SHP77 treated with DMSO at 0.1 percent for 48 hours (cell line): Measurements from ENCODE around the gene MCTP1.
"Not testable (repeated sequence)": the region's sequence is repeated elsewhere in the genome, so short reads cannot be mapped to it uniquely, and the experiment has no call there.

Experiments
- DNase-seq: peaks from one replicate; lab custom pipeline; 2025; lab: John Stamatoyannopoulos, UW

The MCTP1 gene

GRCh38 chr5:94959279-94959678 lies 325.6 kb downstream of the MCTP1 start:
- not testable (repeated sequence) for DNase-seq

- no peak for DNase-seq
Measured at GRCh38 chr5:94945656-94946055, 339.2 kb downstream of the MCTP1 start.

GRCh38 chr5:94944160-94944559 lies 340.7 kb downstream of the MCTP1 start:
- no peak for DNase-seq

- no peak for DNase-seq
Measured at GRCh38 chr5:94941122-94941755, 343.7 kb downstream of the MCTP1 start.

- DNase-seq, result no peak
Measured at GRCh38 chr5:94932259-94932658, 352.6 kb downstream of the MCTP1 start.

- DNase-seq, result no peak
Measured at GRCh38 chr5:94928891-94929290, 356.0 kb downstream of the MCTP1 start.

GRCh38 chr5:94920570-94920969 lies 364.3 kb downstream of the MCTP1 start:
- DNase-seq, result no peak

GRCh38 chr5:94916619-94917018 lies 368.3 kb downstream of the MCTP1 start:
- DNase-seq, result no peak

- no peak for DNase-seq
Measured at GRCh38 chr5:94911276-94911675, 373.6 kb downstream of the MCTP1 start.

- DNase-seq, result no peak
Measured at GRCh38 chr5:94910721-94911120, 374.2 kb downstream of the MCTP1 start.

GRCh38 chr5:94908889-94909480 lies 375.9 kb downstream of the MCTP1 start:
- peak; percentile 5 for DNase-seq

- no peak for DNase-seq
Measured at GRCh38 chr5:94906750-94907149, 378.1 kb downstream of the MCTP1 start.

GRCh38 chr5:94903726-94904125 lies 381.2 kb downstream of the MCTP1 start:
- no peak for DNase-seq

- no peak for DNase-seq
Measured at GRCh38 chr5:94901191-94901979, 383.5 kb downstream of the MCTP1 start.

- no peak for DNase-seq
Measured at GRCh38 chr5:94900006-94900505, 384.8 kb downstream of the MCTP1 start.

- DNase-seq, result peak; percentile 55
Measured at GRCh38 chr5:94893412-94894135, 391.3 kb downstream of the MCTP1 start.

- no peak for DNase-seq
Measured at GRCh38 chr5:94891972-94892371, 392.9 kb downstream of the MCTP1 start.

- DNase-seq, result no peak
Measured at GRCh38 chr5:94891565-94891964, 393.3 kb downstream of the MCTP1 start.

- DNase-seq, result no peak
Measured at GRCh38 chr5:94890907-94891306, 394.0 kb downstream of the MCTP1 start.

- no peak for DNase-seq
Measured at GRCh38 chr5:94888674-94889073, 396.2 kb downstream of the MCTP1 start.

- DNase-seq, result no peak
Measured at GRCh38 chr5:94885931-94886330, 399.0 kb downstream of the MCTP1 start.

GRCh38 chr5:94884311-94884710 lies 400.6 kb downstream of the MCTP1 start:
- no peak for DNase-seq
